ENCODE results near the gene RGS14.

DNA sequence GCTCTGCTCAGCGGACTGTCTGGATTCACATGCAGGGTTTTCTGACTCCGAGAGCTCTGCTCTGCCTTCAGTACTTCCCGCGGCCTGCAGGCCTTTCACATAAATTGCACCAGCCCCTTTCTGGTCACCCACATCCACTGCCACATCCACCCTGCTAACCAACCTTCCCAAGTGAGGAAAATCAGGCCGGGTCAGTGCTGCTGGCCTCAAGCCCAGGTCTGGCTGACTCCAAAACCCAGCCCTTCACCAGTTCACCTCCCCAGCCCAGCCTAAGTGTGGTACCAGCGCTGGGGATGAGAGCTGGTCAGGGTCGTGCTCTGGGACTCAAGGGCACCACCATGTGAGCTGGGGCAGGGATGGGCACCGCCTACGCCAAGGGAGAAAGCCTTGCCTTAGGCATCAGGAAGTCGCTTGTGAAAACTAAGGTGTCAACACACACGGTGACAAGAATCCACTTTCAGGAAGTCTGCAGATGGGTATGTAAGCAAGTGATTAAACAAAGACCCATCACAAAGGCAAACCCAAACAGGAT lies 18.6 kb upstream of the RGS14 start:
- TF ChIP-seq GLIS3 (CRISPR knock-in tag; IDR thresholded peaks at IDR 0.05) = no peak
- no peak for TF ChIP-seq CSDC2 (CRISPR knock-in tag; IDR thresholded peaks at IDR 0.05)
- no peak for TF ChIP-seq ESRRG (CRISPR knock-in tag; IDR thresholded peaks at IDR 0.05)
- TF ChIP-seq, protein P1, sequence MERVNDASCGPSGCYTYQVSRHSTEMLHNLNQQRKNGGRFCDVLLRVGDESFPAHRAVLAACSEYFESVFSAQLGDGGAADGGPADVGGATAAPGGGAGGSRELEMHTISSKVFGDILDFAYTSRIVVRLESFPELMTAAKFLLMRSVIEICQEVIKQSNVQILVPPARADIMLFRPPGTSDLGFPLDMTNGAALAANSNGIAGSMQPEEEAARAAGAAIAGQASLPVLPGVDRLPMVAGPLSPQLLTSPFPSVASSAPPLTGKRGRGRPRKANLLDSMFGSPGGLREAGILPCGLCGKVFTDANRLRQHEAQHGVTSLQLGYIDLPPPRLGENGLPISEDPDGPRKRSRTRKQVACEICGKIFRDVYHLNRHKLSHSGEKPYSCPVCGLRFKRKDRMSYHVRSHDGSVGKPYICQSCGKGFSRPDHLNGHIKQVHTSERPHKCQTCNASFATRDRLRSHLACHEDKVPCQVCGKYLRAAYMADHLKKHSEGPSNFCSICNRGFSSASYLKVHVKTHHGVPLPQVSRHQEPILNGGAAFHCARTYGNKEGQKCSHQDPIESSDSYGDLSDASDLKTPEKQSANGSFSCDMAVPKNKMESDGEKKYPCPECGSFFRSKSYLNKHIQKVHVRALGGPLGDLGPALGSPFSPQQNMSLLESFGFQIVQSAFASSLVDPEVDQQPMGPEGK (CRISPR knock-in tag; IDR thresholded peaks at IDR 0.05; ENCODE audit: borderline replicate concordance) = no peak
- TF ChIP-seq, protein P2, sequence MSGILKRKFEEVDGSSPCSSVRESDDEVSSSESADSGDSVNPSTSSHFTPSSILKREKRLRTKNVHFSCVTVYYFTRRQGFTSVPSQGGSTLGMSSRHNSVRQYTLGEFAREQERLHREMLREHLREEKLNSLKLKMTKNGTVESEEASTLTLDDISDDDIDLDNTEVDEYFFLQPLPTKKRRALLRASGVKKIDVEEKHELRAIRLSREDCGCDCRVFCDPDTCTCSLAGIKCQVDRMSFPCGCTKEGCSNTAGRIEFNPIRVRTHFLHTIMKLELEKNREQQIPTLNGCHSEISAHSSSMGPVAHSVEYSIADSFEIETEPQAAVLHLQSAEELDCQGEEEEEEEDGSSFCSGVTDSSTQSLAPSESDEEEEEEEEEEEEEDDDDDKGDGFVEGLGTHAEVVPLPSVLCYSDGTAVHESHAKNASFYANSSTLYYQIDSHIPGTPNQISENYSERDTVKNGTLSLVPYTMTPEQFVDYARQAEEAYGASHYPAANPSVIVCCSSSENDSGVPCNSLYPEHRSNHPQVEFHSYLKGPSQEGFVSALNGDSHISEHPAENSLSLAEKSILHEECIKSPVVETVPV (CRISPR knock-in tag; IDR thresholded peaks at IDR 0.05) = no peak
- TF ChIP-seq, protein P3, sequence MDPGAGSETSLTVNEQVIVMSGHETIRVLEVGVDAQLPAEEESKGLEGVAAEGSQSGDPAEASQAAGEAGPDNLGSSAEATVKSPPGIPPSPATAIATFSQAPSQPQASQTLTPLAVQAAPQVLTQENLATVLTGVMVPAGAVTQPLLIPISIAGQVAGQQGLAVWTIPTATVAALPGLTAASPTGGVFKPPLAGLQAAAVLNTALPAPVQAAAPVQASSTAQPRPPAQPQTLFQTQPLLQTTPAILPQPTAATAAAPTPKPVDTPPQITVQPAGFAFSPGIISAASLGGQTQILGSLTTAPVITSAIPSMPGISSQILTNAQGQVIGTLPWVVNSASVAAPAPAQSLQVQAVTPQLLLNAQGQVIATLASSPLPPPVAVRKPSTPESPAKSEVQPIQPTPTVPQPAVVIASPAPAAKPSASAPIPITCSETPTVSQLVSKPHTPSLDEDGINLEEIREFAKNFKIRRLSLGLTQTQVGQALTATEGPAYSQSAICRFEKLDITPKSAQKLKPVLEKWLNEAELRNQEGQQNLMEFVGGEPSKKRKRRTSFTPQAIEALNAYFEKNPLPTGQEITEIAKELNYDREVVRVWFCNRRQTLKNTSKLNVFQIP (CRISPR knock-in tag; IDR thresholded peaks at IDR 0.05; ENCODE audit: borderline replicate concordance, low read depth) = no peak
